ENCODE measurements around the gene TMEM14A.

The TMEM14A gene

DNA sequence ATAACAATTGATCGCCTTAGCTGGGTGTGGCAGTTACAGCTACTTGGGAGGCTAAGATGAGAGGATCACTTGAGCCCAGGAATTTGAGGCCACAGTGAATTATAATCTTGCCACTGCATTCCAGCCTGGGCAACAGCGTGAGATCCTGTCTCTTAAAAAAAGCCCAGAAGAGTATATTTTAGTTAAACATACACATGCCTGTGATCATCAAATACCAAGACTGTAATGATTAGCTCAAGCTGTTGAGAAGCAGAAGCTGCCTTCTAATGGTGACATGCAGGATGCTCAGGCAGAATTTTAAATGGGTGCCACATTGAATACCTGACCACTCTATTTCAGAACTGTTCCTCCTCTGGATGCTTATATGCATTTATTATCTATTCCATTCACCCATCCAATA, 8.9 kb upstream of the TMEM14A start:
- Histone ChIP-seq H3K79me2 (ENCODE audit: insufficient read depth, low read length) (peaks cover 10% of the 10 kb centered on the region), H3K9ac (ENCODE audit: low read length) (peak overlapping the region; percentile 39; the same call in 1 of the 2 replicates), H3K36me3 (ENCODE audit: insufficient read depth, low read length) (peaks cover 8% of the 10 kb centered on the region; the same call in 1 of the 2 replicates), H4K20me1 (ENCODE audit: insufficient read depth, low read length) (no peaks in the 10 kb centered on the region), H3K4me2 (ENCODE audit: low read length) (no peak overlapping the region), H3F3A (ENCODE audit: insufficient read depth, low read length) (no peaks in the 10 kb centered on the region; the same call in 1 of the 2 replicates), H3K4me1 (ENCODE audit: insufficient read depth, low read length, severe bottlenecking) (peaks cover 54% of the 10 kb centered on the region), H3K4me3 (ENCODE audit: low read depth, low read length, poor library complexity, severe bottlenecking) (no peak overlapping the region), H2AFZ (ENCODE audit: low read length) (no peak overlapping the region), H3K27me3 (ENCODE audit: insufficient read depth, low read length) (no peaks in the 10 kb centered on the region), H3K9me3 (ENCODE audit: low read length) (0 out of 2 replicates have a peak, but pooled peaks cover 5% of the 10 kb centered on the region), H3K27ac (ENCODE audit: low read depth, low read length, poor library complexity, severe bottlenecking) (peak overlapping the region; percentile 89), H3K9me2 (ENCODE audit: low read depth, low read length) (no peaks in the 10 kb centered on the region)
- TF ChIP-seq, protein P1, sequence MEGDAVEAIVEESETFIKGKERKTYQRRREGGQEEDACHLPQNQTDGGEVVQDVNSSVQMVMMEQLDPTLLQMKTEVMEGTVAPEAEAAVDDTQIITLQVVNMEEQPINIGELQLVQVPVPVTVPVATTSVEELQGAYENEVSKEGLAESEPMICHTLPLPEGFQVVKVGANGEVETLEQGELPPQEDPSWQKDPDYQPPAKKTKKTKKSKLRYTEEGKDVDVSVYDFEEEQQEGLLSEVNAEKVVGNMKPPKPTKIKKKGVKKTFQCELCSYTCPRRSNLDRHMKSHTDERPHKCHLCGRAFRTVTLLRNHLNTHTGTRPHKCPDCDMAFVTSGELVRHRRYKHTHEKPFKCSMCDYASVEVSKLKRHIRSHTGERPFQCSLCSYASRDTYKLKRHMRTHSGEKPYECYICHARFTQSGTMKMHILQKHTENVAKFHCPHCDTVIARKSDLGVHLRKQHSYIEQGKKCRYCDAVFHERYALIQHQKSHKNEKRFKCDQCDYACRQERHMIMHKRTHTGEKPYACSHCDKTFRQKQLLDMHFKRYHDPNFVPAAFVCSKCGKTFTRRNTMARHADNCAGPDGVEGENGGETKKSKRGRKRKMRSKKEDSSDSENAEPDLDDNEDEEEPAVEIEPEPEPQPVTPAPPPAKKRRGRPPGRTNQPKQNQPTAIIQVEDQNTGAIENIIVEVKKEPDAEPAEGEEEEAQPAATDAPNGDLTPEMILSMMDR (IDR thresholded peaks at IDR 0.05; ENCODE audit: low read length) = no peak
- TF ChIP-seq EZH2 (IDR thresholded peaks at IDR 0.05; ENCODE audit: borderline replicate concordance, low read length) = no peak

GRCh38 chr6:52663120-52663935, 7.6 kb upstream of the TMEM14A start:
- Histone ChIP-seq H3K4me2 (ENCODE audit: low read length) (peak overlapping the region; percentile 86), H3K4me3 (ENCODE audit: low read depth, low read length, poor library complexity, severe bottlenecking) (peak overlapping the region; percentile 79), H3K9me2 (ENCODE audit: low read depth, low read length) (no peaks in the 10 kb centered on the region), H3K9ac (ENCODE audit: low read length) (peak overlapping the region; percentile 86), H3K79me2 (ENCODE audit: insufficient read depth, low read length) (peaks cover 10% of the 10 kb centered on the region), H3K36me3 (ENCODE audit: insufficient read depth, low read length) (peaks cover 11% of the 10 kb centered on the region; the same call in 1 of the 2 replicates), H3K27ac (ENCODE audit: low read depth, low read length, poor library complexity, severe bottlenecking) (peak overlapping the region; percentile 38), H3K4me1 (ENCODE audit: insufficient read depth, low read length, severe bottlenecking) (peaks cover 67% of the 10 kb centered on the region), H3F3A (ENCODE audit: insufficient read depth, low read length) (no peaks in the 10 kb centered on the region; the same call in 1 of the 2 replicates), H3K27me3 (ENCODE audit: insufficient read depth, low read length) (no peaks in the 10 kb centered on the region), H2AFZ (ENCODE audit: low read length) (peak overlapping the region; percentile 62; the same call in 1 of the 2 replicates), H4K20me1 (ENCODE audit: insufficient read depth, low read length) (no peaks in the 10 kb centered on the region), H3K9me3 (ENCODE audit: low read length) (no peaks in the 10 kb centered on the region)
- no peak for TF ChIP-seq EZH2 (IDR thresholded peaks at IDR 0.05; ENCODE audit: borderline replicate concordance, low read length)
- TF ChIP-seq, protein P1 (IDR thresholded peaks at IDR 0.05; ENCODE audit: low read length) = peak; percentile 89

DNA sequence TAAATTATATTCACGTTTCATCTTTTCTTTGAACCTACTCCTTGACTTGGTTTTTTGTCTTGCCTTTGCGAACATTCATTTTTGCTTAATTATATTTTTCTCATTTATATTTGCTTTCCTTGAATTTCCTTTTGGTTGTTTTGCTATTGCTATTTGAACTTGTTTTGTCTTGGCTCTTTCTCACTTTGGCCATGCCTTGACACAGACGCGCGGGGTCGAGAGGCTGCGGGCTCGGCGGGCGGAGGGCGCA, 7.1 kb upstream of the TMEM14A start:
- peaks cover 11% of the 10 kb centered on the region; the same call in 1 of the 2 replicates for H3K36me3 ChIP-seq (ENCODE audit: insufficient read depth, low read length)
- H3K9me3 ChIP-seq (ENCODE audit: low read length) = no peaks in the 10 kb centered on the region
- no peaks in the 10 kb centered on the region for H3K27me3 ChIP-seq (ENCODE audit: insufficient read depth, low read length)
- no peaks in the 10 kb centered on the region for H3K9me2 ChIP-seq (ENCODE audit: low read depth, low read length)
- peak overlapping the region; percentile 86 for H3K4me2 ChIP-seq (ENCODE audit: low read length)
- peak overlapping the region; percentile 50 for H3K27ac ChIP-seq (ENCODE audit: low read depth, low read length, poor library complexity, severe bottlenecking)
- H3K9ac ChIP-seq (ENCODE audit: low read length) = peak overlapping the region; percentile 86
- no peaks in the 10 kb centered on the region; the same call in 1 of the 2 replicates for H3F3A ChIP-seq (ENCODE audit: insufficient read depth, low read length)
- H2AFZ ChIP-seq (ENCODE audit: low read length) = peak overlapping the region; percentile 62; the same call in 1 of the 2 replicates
- H4K20me1 ChIP-seq (ENCODE audit: insufficient read depth, low read length) = no peaks in the 10 kb centered on the region
- TF ChIP-seq, protein P1 (IDR thresholded peaks at IDR 0.05; ENCODE audit: low read length) = no peak
- no peak for TF ChIP-seq EZH2 (IDR thresholded peaks at IDR 0.05; ENCODE audit: borderline replicate concordance, low read length)
- peaks cover 10% of the 10 kb centered on the region for H3K79me2 ChIP-seq (ENCODE audit: insufficient read depth, low read length)
- peak overlapping the region; percentile 79 for H3K4me3 ChIP-seq (ENCODE audit: low read depth, low read length, poor library complexity, severe bottlenecking)
- peaks cover 68% of the 10 kb centered on the region for H3K4me1 ChIP-seq (ENCODE audit: insufficient read depth, low read length, severe bottlenecking)
